ENCODE results near the gene TMEM132D. TPM values are rescaled to one million over a fixed set of nuclear protein-coding genes. Genes with fewer than 3 reads are reported as not detected.

Gene TMEM132D
- total and polyA plus RNA-seq, 2 of the 8 experiments (the other 6 are each of a cell fraction or from before 2014, with no cell fraction given): 3.5 to 10.1 TPM

GRCh38 chr12:129610601-129611120, 293.2 kb downstream of the TMEM132D start (continued):
- no peak for TF ChIP-seq USF2 (IDR thresholded peaks at IDR 0.05; ENCODE audit: low read length)

Data from H1 (cell line).